PC-9 (cell line): ENCODE data around the gene RPS14. TPM values are rescaled to one million over a fixed set of nuclear protein-coding genes. Genes with fewer than 3 reads are reported as not detected.

ENCODE experiments used
- BruUV-seq: library from RNA; stranded (reverse); fragments of 400-500 nt; replicated peaks from 2 replicates; lab custom pipeline; 2021; lab: Mats Ljungman, UMichigan
- CTCF ChIA-PET: fragments of 300-600 bp; sonication (Branson Sonifier 250); formaldehyde crosslinking; loops from one replicate; lab custom pipeline; 2022; ENCODE audit warnings: antibody characterized with exemption; lab: Charles Lee
- POLR2A ChIA-PET: fragments of 300-600 bp; sonication (Branson Sonifier 250); formaldehyde crosslinking; loops from one replicate; lab custom pipeline; 2022; ENCODE audit warnings: antibody characterized with exemption; ENCODE audit not compliant: unreplicated experiment; lab: Charles Lee
- DNase-seq, 2 experiments: peaks; one replicate each; pipeline versions ENCODE4 v3.0.0 to v3.0.0-alpha.2; 2015 to 2022; ENCODE audit warnings: mixed read lengths in 1 of 2
- H2AFZ ChIP-seq: fragments of 200-600 bp; sonication (generic); 2 replicates; pipeline ENCODE4 v1.8.1; 2017; ENCODE audit warnings: antibody characterized with exemption
- H3F3A ChIP-seq: fragments of 200-600 bp; sonication (generic); 2 replicates; pipeline ENCODE4 v1.8.1; 2017; ENCODE audit warnings: antibody characterized with exemption, mild to moderate bottlenecking, low read depth; ENCODE audit not compliant: insufficient read depth
- H3K27ac ChIP-seq: fragments of 200-600 bp; sonication (generic); 2 replicates; pipeline ENCODE4 v1.6.1; 2016; ENCODE audit warnings: mixed run types
- H3K27me3 ChIP-seq: fragments of 200-600 bp; sonication (generic); 2 replicates; pipeline ENCODE4 v1.6.1; 2016; ENCODE audit warnings: low read depth, mixed run types; ENCODE audit not compliant: insufficient read depth
- H3K36me3 ChIP-seq: fragments of 200-600 bp; sonication (generic); 2 replicates; pipeline ENCODE4 v1.6.1; 2016; ENCODE audit warnings: low read depth, mixed run types
- H3K4me1 ChIP-seq: fragments of 200-600 bp; sonication (generic); replicated peaks from 2 replicates; pipeline ENCODE4 v1.6.1; 2016; ENCODE audit warnings: mixed run types; ENCODE audit not compliant: insufficient read depth
- H3K4me2 ChIP-seq: fragments of 200-600 bp; sonication (generic); 2 replicates; pipeline ENCODE4 v1.6.1; 2017; ENCODE audit warnings: mixed run types
- H3K4me3 ChIP-seq: fragments of 200-600 bp; sonication (generic); 2 replicates; pipeline ENCODE4 v1.6.1; 2016; ENCODE audit warnings: mixed run types
- H3K79me2 ChIP-seq: fragments of 200-600 bp; sonication (generic); 2 replicates; pipeline ENCODE4 v1.6.1; 2017; ENCODE audit warnings: low read depth, mixed run types
- H3K9me2 ChIP-seq: fragments of 200-600 bp; sonication (generic); 2 replicates; pipeline ENCODE4 v1.8.1; 2017; ENCODE audit warnings: mild to moderate bottlenecking; ENCODE audit not compliant: insufficient read depth
- H3K9me3 ChIP-seq: fragments of 200-600 bp; sonication (generic); 2 replicates; pipeline ENCODE4 v1.8.1; 2016; ENCODE audit warnings: low read depth; ENCODE audit not compliant: insufficient read depth
- H4K20me1 ChIP-seq: fragments of 200-600 bp; sonication (generic); 2 replicates; pipeline ENCODE4 v1.8.1; 2017; ENCODE audit not compliant: insufficient read depth
- CTCF ChIP-seq: fragments of 200-600 bp; sonication (generic); conservative IDR thresholded peaks from 2 replicates; pipeline ENCODE4 v1.6.1; 2017; ENCODE audit warnings: mixed run types, antibody characterized with exemption, mild to moderate bottlenecking, moderate library complexity
- EZH2 ChIP-seq: fragments of 200-600 bp; sonication (generic); IDR thresholded peaks from 2 replicates; pipeline ENCODE4 v1.8.0; 2017; ENCODE audit warnings: antibody characterized with exemption, low read depth
- intact Hi-C: fragments of 100-400 bp; cut with micrococcal nuclease; formaldehyde crosslinking; loops from one replicate; pipeline ENCODE4 v1.10.0; 2022; ENCODE audit not compliant: unreplicated experiment
- total RNA-seq: library from RNA; stranded (reverse); gene quantifications from 2 replicates; pipeline ENCODE4 v1.2.3, GENCODE V29; 2021

RPS14 gene
- total RNA-seq, 1 experiment from 2014 or later = 2,907 TPM

DNA sequence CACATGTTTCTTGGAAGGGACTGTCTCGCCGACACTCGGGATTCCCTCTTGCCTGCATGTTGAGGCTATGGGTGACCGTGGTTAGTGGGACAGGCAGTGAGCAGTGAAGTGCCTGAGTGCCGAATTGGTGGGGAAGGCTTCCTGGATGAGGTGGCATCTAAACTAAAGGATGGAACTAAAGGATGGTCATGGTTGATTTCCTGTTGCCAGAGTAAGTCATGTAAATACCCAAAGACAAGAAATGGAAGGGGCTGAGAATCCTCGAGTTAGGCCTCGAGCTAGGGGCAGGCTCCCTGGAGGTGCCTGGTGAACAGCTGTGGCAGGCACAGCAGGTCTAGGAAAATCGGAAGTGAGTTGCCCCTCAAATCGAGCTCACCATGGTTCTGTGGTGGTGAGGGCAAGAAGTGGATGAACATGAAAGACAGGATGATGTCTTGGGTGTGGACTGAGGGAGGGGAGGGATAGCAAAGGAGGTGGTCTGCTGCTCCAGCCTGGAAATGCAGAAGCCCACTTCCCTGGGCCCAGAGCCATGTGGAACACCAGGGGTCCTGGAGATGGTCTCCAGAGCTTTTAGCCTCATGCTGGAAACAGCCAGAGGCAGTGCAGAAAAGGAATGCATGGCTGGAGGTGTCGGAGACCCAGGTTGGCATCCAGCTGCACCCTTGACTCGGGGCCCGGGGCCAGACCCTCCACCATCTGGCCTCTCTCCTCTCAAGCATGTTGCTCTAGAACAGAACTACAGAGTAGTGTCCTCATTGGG is 49.0 kb downstream of the RPS14 start:
- TF ChIP-seq CTCF (no peak), EZH2 (no peak)
- intact Hi-C loops = no loop called here
- Histone ChIP-seq H3F3A (0 out of 2 replicates have a peak, but pooled peaks cover 5% of the 10 kb centered on the region), H3K27ac (no peak overlapping the region), H4K20me1 (no peaks in the 10 kb centered on the region), H3K4me3 (no peak overlapping the region), H3K4me1 (no peaks in the 10 kb centered on the region), H3K4me2 (no peak overlapping the region), H3K79me2 (no peaks in the 10 kb centered on the region), H3K9me3 (no peaks in the 10 kb centered on the region), H3K27me3 (no peaks in the 10 kb centered on the region), H3K9me2 (no peaks in the 10 kb centered on the region), H2AFZ (no peak overlapping the region), H3K36me3 (no peaks in the 10 kb centered on the region)
- CTCF ChIA-PET = no interaction called here
- no peak for DNase-seq
- POLR2A ChIA-PET = interaction anchor here (0.5 kb wide), 1 partner anchor 205 kb away, joined by 3 read pairs; no protein-coding TSS in a partner anchor
- no TSS peak for BruUV-seq

GRCh38 chr5:150399524-150400211 is 49.9 kb downstream of the RPS14 start:
- no peak overlapping the region for H2AFZ ChIP-seq
- TF ChIP-seq CTCF (no peak), EZH2 (no peak)
- no TSS peak for BruUV-seq
- H3K36me3 ChIP-seq = no peaks in the 10 kb centered on the region
- no peaks in the 10 kb centered on the region for H3K4me1 ChIP-seq
- H3K9me2 ChIP-seq = no peaks in the 10 kb centered on the region
- H3K9me3 ChIP-seq = no peaks in the 10 kb centered on the region
- H3K4me2 ChIP-seq = no peak overlapping the region
- no peak overlapping the region for H3K27ac ChIP-seq
- no peaks in the 10 kb centered on the region for H3K27me3 ChIP-seq
- ChIA-PET CTCF (no interaction called here), POLR2A (interaction anchor here (0.5 to 0.6 kb wide), 2 partner anchors 206 to 439 kb away, joined by 3 to 4 read pairs; partner anchors contain the start of gene SLC26A2)
- H3F3A ChIP-seq = 0 out of 2 replicates have a peak, but pooled peaks cover 5% of the 10 kb centered on the region
- no peak overlapping the region for H3K4me3 ChIP-seq
- intact Hi-C loops = loop anchor here (5.0 kb wide), 1 partner anchor 38 kb away; no protein-coding TSS in a partner anchor
- no peaks in the 10 kb centered on the region for H4K20me1 ChIP-seq
- H3K79me2 ChIP-seq = no peaks in the 10 kb centered on the region
- no peak for DNase-seq

- Histone ChIP-seq H3F3A (0 out of 2 replicates have a peak, but pooled peaks cover 5% of the 10 kb centered on the region), H3K4me1 (no peaks in the 10 kb centered on the region), H3K27ac (no peak overlapping the region), H3K4me3 (no peak overlapping the region), H3K9me2 (no peaks in the 10 kb centered on the region), H3K27me3 (no peaks in the 10 kb centered on the region), H2AFZ (no peak overlapping the region), H3K36me3 (no peaks in the 10 kb centered on the region), H3K79me2 (no peaks in the 10 kb centered on the region), H3K9me3 (no peaks in the 10 kb centered on the region), H4K20me1 (no peaks in the 10 kb centered on the region), H3K4me2 (no peak overlapping the region)
- intact Hi-C loops = loop anchor here (5.0 kb wide), 1 partner anchor 38 kb away; no protein-coding TSS in a partner anchor
- peak; percentile 54; the same call in 1 of the 2 replicates for TF ChIP-seq CTCF
- no peak for TF ChIP-seq EZH2
- no peak for DNase-seq
- ChIA-PET CTCF (interaction anchor here (0.5 to 0.6 kb wide), 2 partner anchors 94 to 669 kb away, joined by 3 read pairs; partner anchors contain the start of gene PPARGC1B), POLR2A (no interaction called here)
- no TSS peak for BruUV-seq
Measured at GRCh38 chr5:150398722-150399523, 50.6 kb downstream of the RPS14 start.
